Measurements from ENCODE around the gene STIM1.

Gene STIM1

GRCh38 chr11:4065601-4066377 lies 210.3 kb downstream of the STIM1 start:
- TF ChIP-seq, protein P1, sequence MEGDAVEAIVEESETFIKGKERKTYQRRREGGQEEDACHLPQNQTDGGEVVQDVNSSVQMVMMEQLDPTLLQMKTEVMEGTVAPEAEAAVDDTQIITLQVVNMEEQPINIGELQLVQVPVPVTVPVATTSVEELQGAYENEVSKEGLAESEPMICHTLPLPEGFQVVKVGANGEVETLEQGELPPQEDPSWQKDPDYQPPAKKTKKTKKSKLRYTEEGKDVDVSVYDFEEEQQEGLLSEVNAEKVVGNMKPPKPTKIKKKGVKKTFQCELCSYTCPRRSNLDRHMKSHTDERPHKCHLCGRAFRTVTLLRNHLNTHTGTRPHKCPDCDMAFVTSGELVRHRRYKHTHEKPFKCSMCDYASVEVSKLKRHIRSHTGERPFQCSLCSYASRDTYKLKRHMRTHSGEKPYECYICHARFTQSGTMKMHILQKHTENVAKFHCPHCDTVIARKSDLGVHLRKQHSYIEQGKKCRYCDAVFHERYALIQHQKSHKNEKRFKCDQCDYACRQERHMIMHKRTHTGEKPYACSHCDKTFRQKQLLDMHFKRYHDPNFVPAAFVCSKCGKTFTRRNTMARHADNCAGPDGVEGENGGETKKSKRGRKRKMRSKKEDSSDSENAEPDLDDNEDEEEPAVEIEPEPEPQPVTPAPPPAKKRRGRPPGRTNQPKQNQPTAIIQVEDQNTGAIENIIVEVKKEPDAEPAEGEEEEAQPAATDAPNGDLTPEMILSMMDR (IDR thresholded peaks at IDR 0.05; ENCODE audit: low read depth, low read length, missing control alignments), result no peak
- no peak overlapping the region for H3K4me3 ChIP-seq (ENCODE audit: low read depth, low read length)
- DNase-seq (ENCODE audit: low read depth), result no peak
- in situ Hi-C loops (cut with HindIII; ENCODE audit: low sequenced_read_pairs), result no loop called here

- DNase-seq (ENCODE audit: low read depth), result no peak
- in situ Hi-C loops (cut with HindIII; ENCODE audit: low sequenced_read_pairs), result no loop called here
- TF ChIP-seq, protein P1 (IDR thresholded peaks at IDR 0.05; ENCODE audit: low read depth, low read length, missing control alignments), result no peak
- no peak overlapping the region for H3K4me3 ChIP-seq (ENCODE audit: low read depth, low read length)
Observed at GRCh38 chr11:4066910-4067309, 211.4 kb downstream of the STIM1 start.

- no peak overlapping the region for H3K4me3 ChIP-seq (ENCODE audit: low read depth, low read length)
- TF ChIP-seq, protein P1 (IDR thresholded peaks at IDR 0.05; ENCODE audit: low read depth, low read length, missing control alignments), result no peak
- DNase-seq (ENCODE audit: low read depth), result no peak
- in situ Hi-C loops (cut with HindIII; ENCODE audit: low sequenced_read_pairs), result no loop called here
Observed at GRCh38 chr11:4068962-4069361, 213.5 kb downstream of the STIM1 start.

GRCh38 chr11:4071325-4071724 lies 215.9 kb downstream of the STIM1 start:
- TF ChIP-seq, protein P1 (IDR thresholded peaks at IDR 0.05; ENCODE audit: low read depth, low read length, missing control alignments), result no peak
- in situ Hi-C loops (cut with HindIII; ENCODE audit: low sequenced_read_pairs), result no loop called here
- H3K4me3 ChIP-seq (ENCODE audit: low read depth, low read length), result no peak overlapping the region
- DNase-seq (ENCODE audit: low read depth), result no peak

- no peak for DNase-seq (ENCODE audit: low read depth)
- in situ Hi-C loops (cut with HindIII; ENCODE audit: low sequenced_read_pairs), result no loop called here
- no peak overlapping the region for H3K4me3 ChIP-seq (ENCODE audit: low read depth, low read length)
- TF ChIP-seq, protein P1 (IDR thresholded peaks at IDR 0.05; ENCODE audit: low read depth, low read length, missing control alignments), result no peak
Observed at GRCh38 chr11:4071914-4072313, 216.4 kb downstream of the STIM1 start.

- peak; percentile 68 for DNase-seq (ENCODE audit: low read depth)
- no peak overlapping the region for H3K4me3 ChIP-seq (ENCODE audit: low read depth, low read length)
- in situ Hi-C loops (cut with HindIII; ENCODE audit: low sequenced_read_pairs), result no loop called here
- TF ChIP-seq, protein P1 (IDR thresholded peaks at IDR 0.05; ENCODE audit: low read depth, low read length, missing control alignments), result peak; percentile 81
Observed at GRCh38 chr11:4072668-4073285, 217.3 kb downstream of the STIM1 start.
